Choroid plexus epithelial cell (primary cell): ENCODE results near the gene ACTG1.

ENCODE experiments used
- DNase-seq: peaks from one replicate; pipeline ENCODE4 v3.0.0-alpha.2; 2010; ENCODE audit warnings: low read depth
- H3K4me3 ChIP-seq: 2 replicates; pipeline ENCODE4 v1.5.1; 2011; ENCODE audit warnings: low read depth, mild to moderate bottlenecking, control low read depth, low read length, moderate library complexity
- CTCF ChIP-seq: conservative IDR thresholded peaks from 2 replicates; pipeline ENCODE4 v1.5.1; 2011; ENCODE audit warnings: low read depth, mild to moderate bottlenecking, control low read depth, inconsistent platforms, low read length, moderate library complexity

The ACTG1 gene

GRCh38 chr17:81503619-81504018, 9.0 kb downstream of the ACTG1 start:
- no peak overlapping the region for H3K4me3 ChIP-seq
- DNase-seq = no peak
- TF ChIP-seq CTCF = no peak

- H3K4me3 ChIP-seq = no peak overlapping the region
- TF ChIP-seq CTCF = no peak
- DNase-seq = no peak
These were observed 10.1 kb downstream of the ACTG1 start for GRCh38 chr17:81502471-81503017.

- no peak for TF ChIP-seq CTCF
- H3K4me3 ChIP-seq = no peak overlapping the region
- peak; percentile 60 for DNase-seq
These were observed 12.6 kb downstream of the ACTG1 start for GRCh38 chr17:81500047-81500446.

- TF ChIP-seq CTCF = no peak
- DNase-seq = no peak
- no peak overlapping the region for H3K4me3 ChIP-seq
These were observed 13.0 kb downstream of the ACTG1 start for GRCh38 chr17:81499601-81499970.

- no peak overlapping the region for H3K4me3 ChIP-seq
- DNase-seq = no peak
- no peak for TF ChIP-seq CTCF
These were observed 13.5 kb downstream of the ACTG1 start for GRCh38 chr17:81498953-81499600.

GRCh38 chr17:81494626-81495377, 17.8 kb downstream of the ACTG1 start:
- peak; percentile 62 for DNase-seq
- no peak for TF ChIP-seq CTCF

More at GRCh38 chr17:81494626-81495377, 17.8 kb downstream of the ACTG1 start:
- no peak overlapping the region for H3K4me3 ChIP-seq
